HG03280 (cell line): ENCODE results near the gene PIGU.

Source experiments
- ATAC-seq: cut with Tn5 transposase; IDR thresholded peaks from one replicate; pipeline ENCODE4 v1.9.1; 2021; ENCODE audit warnings: mild to moderate bottlenecking, moderate library complexity; ENCODE audit not compliant: unreplicated experiment

The PIGU gene

DNA sequence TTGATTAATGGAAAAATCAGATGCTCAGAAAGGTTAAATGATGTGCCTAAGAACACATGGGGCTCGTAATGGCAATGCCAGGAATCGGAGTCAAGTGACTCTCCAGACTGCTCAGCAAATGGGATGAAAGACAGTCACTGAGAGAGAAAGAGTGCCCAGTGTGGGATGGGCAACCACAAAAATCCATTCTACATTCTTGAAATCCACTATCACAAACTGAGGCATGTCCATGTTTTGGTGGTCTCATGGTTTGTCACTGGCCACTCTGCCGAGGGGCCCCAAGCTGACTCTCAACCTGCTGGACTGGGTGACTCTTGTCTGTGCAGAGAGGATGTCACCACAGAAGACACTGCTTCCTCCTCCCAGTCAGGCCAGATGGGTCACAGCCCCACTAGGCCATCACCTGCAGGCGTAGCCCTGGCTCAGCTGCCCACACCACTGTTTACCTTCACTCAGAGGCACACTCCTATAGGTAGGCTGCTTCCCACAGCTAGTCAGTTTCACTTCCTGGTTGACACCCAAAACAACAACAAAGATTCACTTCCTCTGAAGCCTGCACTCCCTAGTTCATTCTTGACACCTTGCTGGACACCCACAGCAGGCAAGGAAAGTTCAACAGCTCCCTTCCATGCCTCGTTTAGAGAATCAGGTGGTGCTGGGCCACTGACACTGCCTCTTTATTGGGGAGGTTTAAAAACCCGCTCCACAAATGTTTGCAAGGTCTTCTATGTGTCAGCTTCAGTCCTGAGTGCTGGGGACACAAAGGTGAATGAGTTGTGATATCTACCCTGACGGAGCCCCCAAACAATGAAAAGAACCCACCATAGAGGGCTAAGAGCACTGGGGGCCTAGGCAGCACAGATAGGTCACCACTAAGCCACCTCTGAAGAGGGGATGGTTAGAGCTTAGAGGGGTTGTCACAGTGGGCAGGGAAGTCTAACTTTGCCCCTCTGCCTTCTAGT is 96.6 kb downstream of the PIGU start:
- peak; percentile 70 for ATAC-seq

DNA sequence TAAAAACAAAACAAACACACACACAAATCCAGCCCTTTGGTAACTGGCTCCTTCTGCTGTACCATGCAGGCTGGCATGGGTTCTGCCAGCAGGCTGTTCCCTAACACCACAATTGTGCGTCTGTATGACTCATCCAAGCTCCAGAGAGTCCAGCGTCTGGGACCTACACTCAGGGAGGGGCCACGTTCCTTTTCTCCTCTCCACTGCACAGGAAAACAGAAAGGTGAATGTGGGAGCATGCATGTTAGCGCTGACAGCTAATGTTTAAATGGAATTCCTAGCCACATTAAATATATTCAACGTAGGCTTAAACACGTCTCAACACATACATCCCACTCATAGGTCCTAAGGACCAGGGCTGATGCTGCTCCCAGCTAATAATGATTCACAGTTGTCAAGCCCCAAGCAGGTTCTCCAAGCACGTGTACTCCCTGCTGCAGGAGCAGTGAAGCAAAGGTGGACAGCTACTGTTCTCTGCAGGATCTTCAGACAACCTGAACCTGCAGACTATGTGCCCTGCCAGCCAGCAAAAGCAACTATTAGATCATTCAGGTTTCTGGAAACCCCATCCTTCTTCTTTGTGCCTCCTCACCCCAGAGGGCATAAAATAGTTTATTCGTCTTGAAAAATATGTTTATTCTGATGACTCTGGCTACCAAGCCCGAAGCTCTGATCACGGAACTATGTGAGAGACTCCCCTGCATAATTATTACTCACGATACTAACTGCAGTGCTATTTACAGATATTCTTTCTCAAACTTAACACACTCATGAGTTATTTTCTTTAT is 97.5 kb downstream of the PIGU start:
- ATAC-seq: no peak

DNA sequence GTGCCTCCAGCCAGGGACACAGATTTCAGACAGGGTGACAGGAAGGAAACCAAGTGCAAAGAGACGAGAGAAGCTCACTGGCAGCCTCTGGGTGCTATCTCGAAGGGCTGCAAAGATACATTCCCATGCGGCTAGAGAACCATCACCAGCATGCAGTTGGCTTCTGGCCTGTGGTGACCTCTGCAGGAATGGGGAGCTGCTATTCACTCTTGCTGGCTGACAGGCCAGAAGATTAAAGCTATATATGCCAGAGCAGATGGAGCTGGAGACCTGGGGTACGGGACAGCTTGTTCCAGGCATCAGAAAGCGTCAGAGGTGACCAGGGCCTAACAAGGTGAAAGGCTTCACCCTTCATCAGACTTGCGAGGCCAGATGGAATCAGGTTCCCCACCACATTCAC is 98.4 kb downstream of the PIGU start:
- ATAC-seq: no peak

DNA sequence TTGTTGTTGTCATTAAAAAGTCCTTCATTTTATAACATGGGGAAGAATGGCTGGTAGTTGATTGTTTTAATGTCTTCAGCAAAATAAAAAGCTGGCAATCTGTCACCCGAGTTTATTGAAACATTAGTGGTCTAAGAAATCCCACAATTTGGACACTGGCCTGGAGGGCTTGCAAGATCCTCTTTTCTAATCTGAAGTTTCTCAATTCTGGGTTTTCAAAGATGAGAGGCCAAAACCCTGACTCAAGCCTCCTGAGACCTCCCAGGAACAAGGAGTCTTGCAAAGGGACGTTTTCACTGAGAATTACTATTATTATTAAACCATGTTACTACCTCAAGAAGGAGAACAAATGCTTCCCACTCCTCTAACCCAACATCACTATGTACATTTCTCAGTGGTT is 98.9 kb downstream of the PIGU start:
- ATAC-seq: no peak

DNA sequence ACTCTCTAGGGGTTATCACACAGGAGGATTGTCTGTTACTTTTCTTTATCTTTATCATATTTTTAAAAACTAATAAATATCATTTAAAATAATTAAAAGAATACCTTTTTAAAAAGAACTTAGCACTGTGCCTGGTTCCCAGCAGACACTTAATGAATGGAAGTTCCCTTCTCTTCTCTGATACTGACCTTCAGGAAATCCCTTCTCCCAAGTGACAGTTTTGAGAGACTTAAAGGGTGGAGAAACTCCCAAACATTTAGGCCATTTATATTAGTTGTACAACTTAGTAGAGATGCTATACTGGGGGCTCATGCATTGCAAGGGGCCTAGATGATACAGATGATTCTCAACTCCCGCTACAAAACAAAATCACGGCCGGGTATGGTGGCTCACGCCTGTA is 99.8 kb downstream of the PIGU start:
- no peak for ATAC-seq

DNA sequence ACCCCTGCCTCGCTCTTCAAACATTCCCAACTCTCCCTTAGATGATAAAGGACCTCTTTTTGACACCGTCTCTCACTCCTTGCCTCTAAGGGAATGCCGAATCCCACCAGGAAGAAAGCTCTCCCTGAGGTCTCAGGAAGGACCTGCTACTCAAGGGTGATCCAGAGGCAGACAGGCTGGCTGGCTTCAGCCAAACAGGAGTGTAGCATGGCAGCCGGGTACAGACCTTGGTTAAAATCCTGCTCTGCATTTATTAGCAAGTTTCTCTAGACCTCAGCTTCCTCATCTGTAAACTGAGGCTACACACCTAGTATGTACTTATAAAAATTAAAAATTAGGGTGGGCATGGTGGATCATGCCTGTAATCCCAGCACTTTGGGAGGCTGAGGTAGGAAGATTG is 101.1 kb downstream of the PIGU start:
- no peak for ATAC-seq

DNA sequence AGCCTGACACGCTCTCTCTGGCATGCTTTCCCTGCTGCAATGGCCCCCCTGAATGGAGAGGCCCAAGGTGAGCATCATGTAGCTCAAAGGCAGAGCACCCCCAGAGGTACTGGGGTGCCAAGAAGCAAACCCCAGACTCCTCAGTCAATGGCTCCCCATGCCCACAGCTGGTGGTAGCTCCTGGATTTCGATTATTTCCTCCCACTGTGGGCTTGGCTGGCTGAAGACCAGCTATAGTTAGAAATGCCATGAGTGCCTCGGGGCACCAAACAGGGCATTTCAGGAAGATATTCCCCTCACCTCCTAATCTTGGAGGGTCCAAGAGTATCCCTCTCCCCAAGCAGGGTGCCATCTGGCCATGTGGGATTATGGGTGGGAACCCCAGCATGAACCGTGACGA is 101.6 kb downstream of the PIGU start:
- no peak for ATAC-seq

DNA sequence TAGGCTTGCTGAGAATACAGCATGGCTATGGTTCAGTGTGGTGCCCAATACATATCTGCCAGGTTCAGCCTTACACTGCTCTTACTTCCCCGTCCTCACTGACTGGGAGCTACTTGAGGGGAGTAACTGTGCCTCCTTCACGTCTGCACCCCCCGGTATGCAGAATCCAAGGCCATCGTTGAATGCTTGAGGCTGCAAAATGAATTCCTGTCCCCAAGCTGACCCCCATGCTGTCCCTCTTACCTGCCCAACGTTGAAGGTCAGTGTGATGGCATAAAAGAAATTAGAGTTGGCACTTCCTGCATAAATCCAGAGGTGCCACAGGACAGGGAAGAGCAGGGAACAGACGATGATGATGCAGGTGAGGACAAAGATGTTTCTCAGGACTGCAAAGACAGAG is 102.0 kb downstream of the PIGU start:
- ATAC-seq: no peak

DNA sequence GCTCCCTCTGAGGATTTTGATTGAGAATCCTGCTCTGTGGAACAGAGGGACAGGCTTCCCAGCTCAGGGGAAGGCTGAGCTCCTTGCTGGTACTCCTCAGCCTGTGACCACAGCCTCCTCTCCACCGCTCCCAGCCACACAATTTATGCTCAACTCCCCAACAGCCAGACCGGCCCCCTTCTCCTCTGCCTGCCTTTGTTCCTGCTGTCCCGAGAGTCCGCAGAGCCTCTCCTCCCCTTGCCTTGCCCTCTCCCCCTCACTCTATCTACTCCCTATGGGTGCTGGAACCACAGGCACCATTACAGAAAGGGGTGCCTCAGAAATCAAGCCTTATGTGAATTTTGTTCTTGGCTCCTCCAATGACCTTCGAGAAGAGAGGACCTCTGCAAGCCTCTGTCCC is 102.5 kb downstream of the PIGU start:
- no peak for ATAC-seq

DNA sequence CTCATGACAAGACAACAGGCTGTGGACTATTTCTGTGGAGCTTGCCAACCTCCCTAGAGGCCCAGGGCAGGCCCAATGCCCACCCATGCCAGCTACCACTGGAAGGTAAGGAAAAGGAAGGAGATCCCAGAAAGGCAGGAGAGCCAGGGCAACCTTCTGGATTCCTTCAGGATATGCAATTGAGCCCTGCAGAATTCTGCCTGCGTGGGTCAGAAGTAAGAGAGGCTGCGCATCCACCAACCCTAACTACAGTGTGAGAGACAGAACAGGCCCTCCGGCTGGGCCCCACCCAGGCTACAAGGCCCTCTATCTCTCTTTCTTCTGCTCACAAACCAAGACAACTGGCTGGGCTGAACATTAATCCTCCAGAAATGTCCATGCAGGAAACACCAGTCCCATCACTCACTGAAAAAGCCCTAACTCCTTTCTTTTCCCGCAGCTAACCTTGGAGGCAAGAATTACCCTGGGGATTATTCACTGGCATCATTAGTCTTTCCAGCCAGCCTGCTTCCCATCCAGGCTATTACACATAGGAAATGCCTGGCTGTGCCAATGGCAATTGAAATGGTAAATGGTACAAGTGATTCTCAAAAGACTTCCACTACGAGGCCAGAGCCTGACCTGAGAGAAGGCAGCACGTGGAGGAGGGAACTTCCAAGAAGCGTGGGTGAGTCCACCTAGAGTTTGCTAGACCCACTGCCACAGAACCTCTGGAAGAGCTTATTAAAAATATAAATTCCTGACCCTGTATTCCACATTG is 103.2 kb downstream of the PIGU start:
- ATAC-seq: no peak

DNA sequence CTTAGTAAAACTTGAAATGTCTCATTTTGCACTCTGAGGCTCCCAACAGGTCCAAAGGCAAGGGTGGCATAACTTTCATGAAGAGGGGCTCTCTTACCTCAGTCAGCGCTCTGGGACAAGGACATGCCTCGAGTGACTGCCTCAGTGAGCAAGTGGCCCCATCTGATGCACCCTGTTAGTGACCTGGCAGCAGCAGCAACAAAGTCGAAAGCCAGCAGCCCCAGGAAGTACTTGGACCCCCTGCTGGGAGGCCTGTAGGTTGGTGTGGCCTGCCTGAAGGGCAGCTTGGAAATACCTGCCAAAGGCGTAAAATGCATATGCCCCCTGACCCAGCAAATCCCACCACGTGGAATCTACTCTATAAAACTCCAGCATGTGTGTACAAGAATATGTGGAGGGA is 105.1 kb downstream of the PIGU start:
- ATAC-seq: no peak

DNA sequence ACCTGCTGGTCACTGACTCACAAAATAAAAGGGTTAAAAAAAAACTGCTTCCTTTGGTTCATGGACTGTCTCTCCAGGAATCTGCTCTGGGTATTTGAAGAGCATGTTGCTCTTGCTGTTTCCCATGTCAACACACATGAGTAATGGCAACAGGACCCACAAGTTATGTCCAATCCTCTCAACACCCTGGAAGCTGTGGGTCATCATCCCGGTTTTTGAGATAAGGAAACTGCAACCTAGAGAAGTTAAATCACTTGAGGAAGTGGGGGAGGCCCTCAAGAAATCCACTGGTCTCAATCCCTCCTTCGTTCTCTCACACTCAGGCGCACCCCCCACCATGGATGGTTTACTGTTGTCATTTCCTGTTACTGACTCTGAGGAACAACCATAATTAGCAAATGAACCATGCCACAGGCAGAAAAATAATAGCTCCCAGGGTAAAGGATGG is 106.0 kb downstream of the PIGU start:
- ATAC-seq: no peak

DNA sequence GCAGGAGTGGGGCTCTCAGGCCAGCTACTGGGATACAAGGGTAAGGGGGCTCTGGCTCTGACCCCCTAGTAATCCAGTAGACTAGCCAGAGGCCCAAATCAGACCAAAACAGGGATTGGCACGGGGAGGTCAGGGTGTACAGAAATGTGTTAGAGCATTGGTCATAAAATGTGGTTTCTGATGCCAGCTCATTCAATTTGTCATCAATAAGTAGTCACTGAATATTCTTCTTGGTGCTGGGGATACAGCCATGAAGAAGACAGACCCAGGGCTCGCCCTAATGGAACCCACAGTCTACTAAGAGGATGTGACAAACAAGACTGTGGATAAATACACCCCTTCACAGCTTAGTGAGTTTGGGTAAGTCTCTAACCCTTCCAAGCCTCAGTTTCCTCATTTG is 107.3 kb downstream of the PIGU start:
- ATAC-seq: no peak

DNA sequence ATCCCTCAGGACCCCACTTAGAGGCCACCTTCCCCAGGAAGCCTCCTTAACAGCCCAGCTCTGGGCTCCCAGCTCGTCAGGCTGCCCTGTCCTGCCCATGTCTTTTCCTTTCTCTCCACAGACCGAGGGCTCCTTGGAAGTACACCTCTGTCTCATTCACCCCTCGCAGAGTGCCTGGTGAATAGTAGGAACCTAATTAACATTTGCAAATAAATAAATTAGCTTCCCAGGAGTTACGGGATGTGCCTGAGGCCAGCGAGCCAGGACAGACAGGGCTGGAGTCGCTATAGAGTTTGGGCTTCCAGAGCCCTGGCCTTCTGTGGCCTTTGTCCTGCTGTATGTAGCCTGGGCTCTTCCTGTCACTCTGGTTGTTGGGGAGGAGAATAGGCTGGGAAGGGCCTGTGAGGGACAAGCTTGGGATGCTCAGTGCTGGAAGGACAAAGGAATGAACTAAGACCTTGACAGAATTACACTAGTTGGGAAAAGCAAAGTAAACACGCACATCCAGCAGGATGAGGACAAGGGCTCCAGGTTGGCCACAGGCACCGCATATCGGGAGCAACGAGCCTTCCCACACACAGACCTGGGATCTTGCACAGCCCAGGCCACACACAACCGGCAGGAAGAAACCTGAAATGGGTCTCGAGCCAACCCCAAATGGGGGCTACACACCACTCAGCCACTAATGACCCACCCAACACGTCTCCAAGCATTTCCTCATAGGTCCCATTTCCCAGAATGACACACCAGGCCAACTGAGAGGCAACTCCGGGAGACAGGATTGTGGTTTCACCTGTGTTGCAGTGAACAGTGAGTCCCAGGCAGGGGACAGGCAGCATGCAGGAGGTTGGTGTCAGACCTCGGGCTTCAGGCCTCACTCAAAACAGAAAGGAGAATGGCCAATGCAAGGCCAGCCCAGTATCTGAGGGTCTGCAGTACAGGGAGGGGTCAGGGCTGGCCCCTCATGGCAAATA is 108.7 kb downstream of the PIGU start:
- no peak for ATAC-seq

DNA sequence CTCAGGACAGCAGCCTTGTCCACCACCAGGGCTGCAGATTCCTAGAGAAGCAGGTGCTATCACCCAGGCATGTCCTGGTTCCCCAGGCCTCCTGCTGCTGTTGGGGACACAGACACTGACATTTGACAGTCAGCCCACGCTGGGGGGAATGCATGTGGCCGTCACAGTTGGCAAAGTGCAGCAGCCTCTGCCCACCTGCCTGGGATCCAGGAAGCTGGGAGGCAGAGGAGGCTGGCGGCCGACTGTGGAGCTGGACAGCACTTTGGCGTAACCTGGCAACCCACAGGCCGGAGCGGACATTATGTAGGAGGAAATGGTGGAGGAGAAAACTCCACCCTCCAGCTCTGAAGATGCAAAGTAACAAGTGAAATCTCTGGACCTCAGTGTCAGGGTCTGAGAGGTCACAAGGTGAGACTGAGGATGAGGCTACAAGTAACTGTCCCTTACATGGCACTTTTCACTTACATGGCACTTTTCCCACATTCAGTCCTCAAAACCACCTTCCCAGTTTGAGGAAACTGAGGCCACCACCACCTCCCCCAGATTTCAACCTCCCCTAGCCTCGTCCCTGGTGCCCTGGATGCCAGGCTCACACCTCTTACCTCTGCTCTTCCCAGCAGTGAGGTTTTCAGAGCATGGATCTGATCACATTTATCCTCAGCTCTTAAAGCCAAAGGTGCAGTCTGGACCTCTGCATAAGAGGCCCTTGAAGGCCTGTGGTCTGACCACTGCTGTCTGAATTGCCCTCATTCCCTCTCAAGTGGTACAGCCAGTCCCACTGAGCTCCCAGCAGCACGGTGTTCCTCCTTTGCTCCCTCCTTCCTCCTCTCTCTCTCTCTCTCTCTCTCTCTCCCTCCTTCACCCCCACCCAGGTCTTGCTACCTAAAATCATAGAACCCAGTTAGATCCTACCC is 109.7 kb downstream of the PIGU start:
- no peak for ATAC-seq

DNA sequence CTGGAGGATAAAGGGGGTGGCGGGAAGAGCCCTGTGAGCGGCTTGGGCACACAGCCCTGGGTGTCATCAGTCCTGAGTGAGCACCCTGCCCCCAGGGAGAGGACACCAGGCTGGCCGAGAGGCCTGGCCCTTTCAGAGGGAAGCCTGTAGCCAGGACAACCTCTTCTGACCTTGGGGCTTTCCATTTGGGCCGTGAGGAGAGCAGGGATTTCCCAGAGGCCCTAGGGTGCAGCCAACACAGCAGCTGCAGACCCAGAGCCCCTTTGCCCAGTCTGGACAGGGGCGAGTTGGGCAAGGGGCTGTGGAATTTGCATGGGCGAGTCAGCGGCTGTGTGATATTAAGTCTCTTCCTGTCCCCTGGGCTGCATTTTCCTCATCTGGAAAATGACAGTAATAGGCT is 112.1 kb downstream of the PIGU start:
- no peak for ATAC-seq

DNA sequence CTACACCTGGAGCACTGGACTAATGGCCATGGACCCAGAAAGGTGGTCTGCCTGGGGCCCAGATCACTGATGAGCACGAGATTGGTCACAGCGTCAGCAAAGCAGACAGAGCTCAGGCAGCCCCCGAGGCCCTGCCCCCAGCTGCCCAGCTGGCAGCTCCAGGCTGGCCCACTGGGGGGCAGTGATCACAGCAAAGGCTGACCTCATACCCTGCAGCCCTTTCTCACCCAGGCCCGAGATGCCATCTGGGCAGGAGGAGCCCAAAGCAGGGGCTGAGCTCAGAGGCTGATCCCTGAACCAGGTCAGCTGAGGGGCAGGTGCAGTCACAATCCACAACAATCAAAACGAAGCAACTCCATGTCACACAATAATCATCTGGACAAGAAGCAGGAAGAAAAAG is 114.3 kb downstream of the PIGU start:
- ATAC-seq: no peak

DNA sequence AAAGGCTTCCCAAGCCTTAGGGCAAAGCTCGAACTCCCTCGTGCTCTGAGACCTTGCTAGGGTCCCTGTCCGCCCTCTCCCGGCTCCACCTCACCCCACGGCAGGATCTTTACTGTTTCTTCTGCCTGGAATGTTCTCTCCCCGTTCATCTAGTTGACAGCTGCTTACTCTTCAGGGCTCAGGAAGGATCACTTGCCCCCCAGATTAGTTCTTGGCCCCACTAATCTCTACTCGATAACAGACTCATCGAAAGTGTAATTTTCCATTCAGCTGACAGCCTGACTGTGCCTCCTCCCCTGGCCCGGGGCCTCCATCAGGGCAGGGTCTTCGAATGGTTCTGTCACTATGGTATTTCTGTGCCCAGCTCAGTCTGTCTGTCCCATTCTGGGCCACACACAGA is 115.2 kb downstream of the PIGU start:
- ATAC-seq: no peak

DNA sequence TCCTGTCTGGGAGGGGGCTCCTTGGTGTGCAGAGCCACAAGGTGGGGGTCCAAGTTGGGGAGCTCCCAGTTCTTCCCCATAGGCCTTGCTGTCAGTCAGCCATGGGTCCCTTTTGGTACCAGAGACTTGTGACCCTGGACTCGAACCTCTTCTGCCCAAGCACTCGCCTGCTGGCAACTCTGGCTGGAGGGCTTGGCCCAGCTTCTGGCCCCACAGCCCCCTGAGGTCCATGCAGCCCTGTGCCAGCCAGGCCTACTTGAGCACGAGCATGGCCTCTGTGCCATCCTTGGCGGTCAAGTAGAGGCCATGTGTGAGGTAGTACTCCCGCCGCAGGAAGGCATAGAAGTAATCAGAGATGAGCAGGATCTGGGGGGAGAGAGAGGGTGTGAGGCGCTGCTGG is 116.3 kb downstream of the PIGU start:
- no peak for ATAC-seq
